ENCODE measurements around the gene MAP4K3.

MAP4K3 gene

GRCh38 chr2:39447266-39448168, 10.4 kb upstream of the MAP4K3 start:
- no peaks in the 10 kb centered on the region for H3K36me3 ChIP-seq (ENCODE audit: control insufficient read depth, insufficient read depth, low read length)
- no peaks in the 10 kb centered on the region for H3K79me2 ChIP-seq
- no peak overlapping the region for H3K27ac ChIP-seq
- no peak for TF ChIP-seq CTCF (IDR thresholded peaks at IDR 0.05)
- H2AFZ ChIP-seq, result no peak overlapping the region
- no peak overlapping the region for H3K4me3 ChIP-seq (ENCODE audit: low read depth, low read length)
- no peaks in the 10 kb centered on the region for H3K9me3 ChIP-seq (ENCODE audit: control insufficient read depth, low read length)
- H3K4me1 ChIP-seq, result no peaks in the 10 kb centered on the region
- H3K9ac ChIP-seq, result no peak overlapping the region
- H3K27me3 ChIP-seq (ENCODE audit: control insufficient read depth, insufficient read depth, low read length), result no peaks in the 10 kb centered on the region
- no peak overlapping the region for H3K4me2 ChIP-seq (ENCODE audit: low read length)

GRCh38 chr2:39445934-39446333, 8.8 kb upstream of the MAP4K3 start:
- Histone ChIP-seq H3K36me3 (ENCODE audit: control insufficient read depth, insufficient read depth, low read length) (no peaks in the 10 kb centered on the region), H3K79me2 (no peaks in the 10 kb centered on the region), H3K27me3 (ENCODE audit: control insufficient read depth, insufficient read depth, low read length) (no peaks in the 10 kb centered on the region)

GRCh38 chr2:39443009-39443408, 5.9 kb upstream of the MAP4K3 start:
- Histone ChIP-seq H3K4me1 (no peaks in the 10 kb centered on the region), H3K9ac (no peak overlapping the region), H3K4me2 (ENCODE audit: low read length) (no peak overlapping the region), H3K4me3 (ENCODE audit: low read depth, low read length) (no peak overlapping the region), H3K79me2 (peaks cover 2% of the 10 kb centered on the region), H3K27me3 (ENCODE audit: control insufficient read depth, insufficient read depth, low read length) (no peaks in the 10 kb centered on the region), H3K27ac (no peak overlapping the region), H3K36me3 (ENCODE audit: control insufficient read depth, insufficient read depth, low read length) (no peaks in the 10 kb centered on the region), H2AFZ (no peak overlapping the region), H3K9me3 (ENCODE audit: control insufficient read depth, low read length) (no peaks in the 10 kb centered on the region)
- no peak for TF ChIP-seq CTCF (IDR thresholded peaks at IDR 0.05)

More at GRCh38 chr2:39445934-39446333, 8.8 kb upstream of the MAP4K3 start:
- Histone ChIP-seq H2AFZ (no peak overlapping the region), H3K9ac (no peak overlapping the region), H3K27ac (no peak overlapping the region), H3K9me3 (ENCODE audit: control insufficient read depth, low read length) (no peaks in the 10 kb centered on the region), H3K4me2 (ENCODE audit: low read length) (no peak overlapping the region), H3K4me3 (ENCODE audit: low read depth, low read length) (no peak overlapping the region), H3K4me1 (no peaks in the 10 kb centered on the region)
- TF ChIP-seq CTCF (IDR thresholded peaks at IDR 0.05), result no peak

GRCh38 chr2:39437522-39438296, 624 bp upstream of the MAP4K3 start:
- peaks cover 16% of the 10 kb centered on the region for H3K79me2 ChIP-seq
- peak overlapping the region; percentile 72 for H3K4me3 ChIP-seq (ENCODE audit: low read depth, low read length)
- H3K27ac ChIP-seq, result peak overlapping the region; percentile 88
- peak overlapping the region; percentile 6 for H3K9ac ChIP-seq
- H3K4me2 ChIP-seq (ENCODE audit: low read length), result peak overlapping the region; percentile 97
- H2AFZ ChIP-seq, result peak overlapping the region; percentile 76
- H3K4me1 ChIP-seq, result peaks cover 3% of the 10 kb centered on the region
- H3K9me3 ChIP-seq (ENCODE audit: control insufficient read depth, low read length), result no peaks in the 10 kb centered on the region
- H3K27me3 ChIP-seq (ENCODE audit: control insufficient read depth, insufficient read depth, low read length), result no peaks in the 10 kb centered on the region
- no peak for TF ChIP-seq CTCF (IDR thresholded peaks at IDR 0.05)
- H3K36me3 ChIP-seq (ENCODE audit: control insufficient read depth, insufficient read depth, low read length), result no peaks in the 10 kb centered on the region

All from parathyroid adenoma (tissue), 2 donors.